ENCODE measurements around the gene SENP3.
A peak's percentile ranks its signal among the peaks of the same experiment; 100 is the strongest.

The SENP3 gene

GRCh38 chr17:7588553-7589203 lies 27.0 kb downstream of the SENP3 start:
- no peak overlapping the region for H3K4me3 ChIP-seq (replicated peaks in 1 of 2; ENCODE audit: low read depth in 2 of 2, low read length in 2 of 2)
- TF ChIP-seq CTCF (IDR thresholded peaks at IDR 0.05; ENCODE audit: low read depth, low read length) = no peak

GRCh38 chr17:7589204-7589868 lies 27.6 kb downstream of the SENP3 start:
- H3K4me3 ChIP-seq (replicated peaks in 1 of 2; ENCODE audit: low read depth in 2 of 2, low read length in 2 of 2) = no peak overlapping the region
- peak; percentile 88 for TF ChIP-seq CTCF (IDR thresholded peaks at IDR 0.05; ENCODE audit: low read depth, low read length)
- peak; percentile 89 for DNase-seq (ENCODE audit: low read depth in 2 of 2)

More at GRCh38 chr17:7588553-7589203, 27.0 kb downstream of the SENP3 start:
- DNase-seq (ENCODE audit: low read depth in 2 of 2) = no peak

GRCh38 chr17:7589891-7590691 lies 28.4 kb downstream of the SENP3 start, which contains the start of gene SOX15:
TSS of gene SOX15 (minus strand) at chr17:7590094. CDS start at chr17:7589676, 418 bp downstream.
- H3K4me3 ChIP-seq (replicated peaks in 1 of 2; ENCODE audit: low read depth in 2 of 2, low read length in 2 of 2) = no peak within 1 kb of the TSS
- peak in 1 of 2 donors; percentile 66 for DNase-seq (ENCODE audit: low read depth in 2 of 2)
- no peak for TF ChIP-seq CTCF (IDR thresholded peaks at IDR 0.05; ENCODE audit: low read depth, low read length)

GRCh38 chr17:7590743-7591142 lies 29.0 kb downstream of the SENP3 start:
- no peak overlapping the region for H3K4me3 ChIP-seq (replicated peaks in 1 of 2; ENCODE audit: low read depth in 2 of 2, low read length in 2 of 2)
- peak in 1 of 2 donors; percentile 66 for DNase-seq (ENCODE audit: low read depth in 2 of 2)
- no peak for TF ChIP-seq CTCF (IDR thresholded peaks at IDR 0.05; ENCODE audit: low read depth, low read length)

GRCh38 chr17:7591596-7591995 lies 29.9 kb downstream of the SENP3 start:
- H3K4me3 ChIP-seq (replicated peaks in 1 of 2; ENCODE audit: low read depth in 2 of 2, low read length in 2 of 2) = no peak overlapping the region
- no peak for DNase-seq (ENCODE audit: low read depth in 2 of 2)
- no peak for TF ChIP-seq CTCF (IDR thresholded peaks at IDR 0.05; ENCODE audit: low read depth, low read length)

- no peak for TF ChIP-seq CTCF (IDR thresholded peaks at IDR 0.05; ENCODE audit: low read depth, low read length)
- DNase-seq (ENCODE audit: low read depth in 2 of 2) = no peak
These were observed 30.8 kb downstream of the SENP3 start for GRCh38 chr17:7592422-7593021.

More at GRCh38 chr17:7592422-7593021, 30.8 kb downstream of the SENP3 start:
- H3K4me3 ChIP-seq (replicated peaks in 1 of 2; ENCODE audit: low read depth in 2 of 2, low read length in 2 of 2) = no peak overlapping the region
